ENCODE measurements around the gene AKR7A2. TPM values are rescaled to one million over a fixed set of nuclear protein-coding genes. Genes with fewer than 3 reads are reported as not detected.

Gene AKR7A2
- total RNA-seq (100 to 1,000 TPM in 1 of 4 donors, 10 to 100 TPM in 3; 55.8 to 110 (median 77.2) TPM), polyA plus RNA-seq (10 to 100 TPM; 64.2 to 99.6 (median 84.1) TPM)

DNA sequence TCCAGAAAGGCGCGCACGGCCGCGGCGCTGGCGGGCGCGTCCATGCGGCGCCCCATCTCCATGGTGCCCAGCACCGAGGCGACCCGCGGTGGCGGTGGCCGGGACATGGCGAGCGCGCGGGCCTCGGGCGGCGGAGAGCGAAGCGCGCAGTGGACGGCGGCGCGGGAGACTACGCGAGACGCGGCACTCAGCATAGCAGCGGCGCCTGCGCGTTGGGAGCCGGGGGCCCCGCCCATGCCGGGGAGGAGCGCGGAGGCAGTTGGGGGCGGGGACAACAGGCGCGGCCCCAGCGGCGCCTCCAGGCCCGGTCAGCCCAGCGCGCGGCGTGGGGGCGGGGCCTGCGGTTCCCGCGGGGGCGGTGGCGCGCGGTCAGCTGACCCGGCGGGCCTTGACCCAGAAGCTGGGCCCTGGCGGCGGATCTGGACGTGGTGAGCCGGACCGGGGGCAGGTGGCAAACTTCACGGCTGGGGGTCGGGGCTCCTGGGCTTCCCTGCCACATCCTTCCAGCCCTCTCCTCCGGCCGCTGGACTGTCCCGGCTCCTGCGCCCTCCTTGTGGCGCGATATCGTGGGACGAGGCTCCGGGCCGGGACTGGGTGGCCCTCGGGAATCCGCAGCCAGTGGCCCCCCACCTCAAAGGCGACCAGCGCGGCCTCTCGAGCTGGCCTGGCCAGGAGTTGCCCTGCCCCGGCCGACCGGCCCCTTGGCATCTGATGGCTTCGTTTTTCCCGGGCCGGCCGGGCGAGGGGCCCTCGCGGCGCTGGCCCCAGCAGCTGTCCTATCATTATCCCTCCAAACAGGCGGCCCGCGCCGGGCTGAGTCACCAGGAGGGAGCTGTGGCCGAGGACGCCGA lies at the start of gene AKR7A2, which contains the start of gene SLC66A1:
Gene AKR7A2 (minus strand): TSS at position 214 of the 851 bp plus-strand sequence. CDS start 20 bp downstream, at position 194.
Gene SLC66A1 (plus strand): TSS at position 396 of the 851 bp plus-strand sequence. CDS start 5,352 bp downstream, outside the sequence.
- H3K27me3 ChIP-seq: no peaks in the 10 kb centered on the region
- H3K4me1 ChIP-seq: peaks cover 0 to 36% (median 30%) of the 10 kb centered on the region in 4 donors
- no peaks in the 10 kb centered on the region for H3K9me3 ChIP-seq
- intact Hi-C loops (cut with DNase I): loop anchor here (2.0 to 5.0 kb wide), 2 partner anchors 61 to 75 kb away; partner anchors contain the start of genes EMC1 and MRTO4
- peak; percentile 95 for DNase-seq
- peaks cover 4 to 15% (median 12%) of the 10 kb centered on the region in 4 donors for H3K36me3 ChIP-seq
- 1% methylated on average over 105 of the region's 105 CpGs for WGBS, 2 donors
- no peak for TF ChIP-seq EP300 (IDR thresholded peaks at IDR 0.05)
- TF ChIP-seq, protein P1, sequence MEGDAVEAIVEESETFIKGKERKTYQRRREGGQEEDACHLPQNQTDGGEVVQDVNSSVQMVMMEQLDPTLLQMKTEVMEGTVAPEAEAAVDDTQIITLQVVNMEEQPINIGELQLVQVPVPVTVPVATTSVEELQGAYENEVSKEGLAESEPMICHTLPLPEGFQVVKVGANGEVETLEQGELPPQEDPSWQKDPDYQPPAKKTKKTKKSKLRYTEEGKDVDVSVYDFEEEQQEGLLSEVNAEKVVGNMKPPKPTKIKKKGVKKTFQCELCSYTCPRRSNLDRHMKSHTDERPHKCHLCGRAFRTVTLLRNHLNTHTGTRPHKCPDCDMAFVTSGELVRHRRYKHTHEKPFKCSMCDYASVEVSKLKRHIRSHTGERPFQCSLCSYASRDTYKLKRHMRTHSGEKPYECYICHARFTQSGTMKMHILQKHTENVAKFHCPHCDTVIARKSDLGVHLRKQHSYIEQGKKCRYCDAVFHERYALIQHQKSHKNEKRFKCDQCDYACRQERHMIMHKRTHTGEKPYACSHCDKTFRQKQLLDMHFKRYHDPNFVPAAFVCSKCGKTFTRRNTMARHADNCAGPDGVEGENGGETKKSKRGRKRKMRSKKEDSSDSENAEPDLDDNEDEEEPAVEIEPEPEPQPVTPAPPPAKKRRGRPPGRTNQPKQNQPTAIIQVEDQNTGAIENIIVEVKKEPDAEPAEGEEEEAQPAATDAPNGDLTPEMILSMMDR (IDR thresholded peaks at IDR 0.05): peak in 2 of 4 experiments; percentile 12 to 26
- TF ChIP-seq POLR2A (IDR thresholded peaks at IDR 0.05): peak in 1 of 2 donors; percentile 39
- TF ChIP-seq POLR2AphosphoS5 (IDR thresholded peaks at IDR 0.05): peak; percentile 57 to 81 (median 78)
- peak within 1 kb of the TSS; percentile 84 to 94 (median 88) for H3K4me3 ChIP-seq
- H3K27ac ChIP-seq: peak within 1 kb of the TSS; percentile 85 to 94 (median 92)

DNA sequence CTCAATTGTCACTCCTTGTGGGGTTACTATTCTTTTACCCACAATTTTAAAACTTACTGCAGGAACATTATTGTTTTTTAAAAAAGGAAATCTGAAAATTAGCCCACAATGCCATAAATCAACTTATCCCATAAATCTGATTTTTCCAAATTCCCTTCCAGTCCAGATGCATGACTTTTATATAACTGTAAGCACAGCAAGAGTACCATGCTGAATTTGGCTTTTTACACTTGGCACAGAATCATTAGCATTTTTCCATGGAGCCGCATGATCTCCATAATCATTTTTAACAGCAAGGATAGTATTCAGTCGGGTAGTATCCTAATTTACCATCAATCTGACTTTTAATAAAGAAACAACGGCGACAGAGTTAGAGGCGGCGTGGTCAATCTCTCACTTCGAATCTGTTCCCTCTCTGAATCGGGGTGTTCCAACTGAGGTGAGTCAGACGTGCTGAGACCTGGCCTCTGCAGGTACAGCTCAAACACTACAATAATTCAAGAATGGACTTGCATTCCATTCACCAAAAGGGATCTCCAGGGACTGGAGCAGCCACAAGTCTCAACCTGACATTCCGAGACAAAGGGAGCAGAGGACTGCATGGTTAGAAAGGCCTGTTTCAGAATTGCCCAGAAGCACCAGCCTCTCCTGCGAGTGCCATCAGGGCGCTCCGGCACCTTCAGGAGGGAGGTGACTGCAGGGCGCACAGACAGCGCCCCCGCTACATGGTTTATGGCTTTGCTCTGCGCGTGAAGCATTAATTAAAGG lies 49.1 kb upstream of the AKR7A2 start:
- H3K36me3 ChIP-seq: peaks cover 5 to 29% (median 9%) of the 10 kb centered on the region in 4 donors
- H3K4me3 ChIP-seq: no peak overlapping the region
- peak overlapping the region in 1 of 4 donors; percentile 50 for H3K27ac ChIP-seq
- H3K9me3 ChIP-seq: no peaks in the 10 kb centered on the region
- intact Hi-C loops (cut with DNase I): no loop called here
- no peak for DNase-seq
- H3K27me3 ChIP-seq: no peaks in the 10 kb centered on the region
- 88 to 89% methylated on average over 18 of the region's 18 CpGs for WGBS, 2 donors
- TF ChIP-seq, protein P1 (IDR thresholded peaks at IDR 0.05): no peak
- TF ChIP-seq POLR2AphosphoS5 (IDR thresholded peaks at IDR 0.05): no peak
- no peak for TF ChIP-seq EP300 (IDR thresholded peaks at IDR 0.05)
- no peak for TF ChIP-seq POLR2A (IDR thresholded peaks at IDR 0.05)
- peaks cover 0 to 40% (median 35%) of the 10 kb centered on the region in 4 donors for H3K4me1 ChIP-seq

DNA sequence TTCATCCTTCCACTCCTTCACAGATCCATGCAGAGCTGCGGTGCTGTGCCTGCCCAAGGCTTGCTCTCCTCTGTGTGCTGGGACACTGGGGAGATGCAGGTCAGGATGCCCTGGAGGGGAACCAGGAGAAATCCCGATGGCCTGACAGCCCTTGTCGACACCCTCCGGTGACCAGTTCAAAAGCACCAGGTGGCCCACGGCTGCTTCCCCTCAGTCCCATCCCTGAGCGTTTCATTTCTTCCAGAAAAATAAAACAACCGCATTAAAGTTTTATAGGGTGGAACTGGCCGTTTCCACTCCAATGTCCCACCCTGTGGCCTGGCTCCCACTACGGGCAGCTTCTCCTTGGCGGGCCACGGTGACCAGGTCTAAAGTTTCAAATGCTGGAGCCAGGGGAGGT lies 48.5 kb upstream of the AKR7A2 start:
- H3K4me1 ChIP-seq: peaks cover 0 to 40% (median 35%) of the 10 kb centered on the region in 4 donors
- no peak for TF ChIP-seq POLR2AphosphoS5 (IDR thresholded peaks at IDR 0.05)
- peak overlapping the region in 2 of 4 donors; percentile 17 to 50 for H3K27ac ChIP-seq
- H3K4me3 ChIP-seq: no peak overlapping the region
- peaks cover 7 to 35% (median 15%) of the 10 kb centered on the region in 4 donors for H3K36me3 ChIP-seq
- no peaks in the 10 kb centered on the region for H3K9me3 ChIP-seq
- no peaks in the 10 kb centered on the region for H3K27me3 ChIP-seq
- WGBS, 2 donors: 71 to 81% methylated on average over 11 of the region's 11 CpGs
- intact Hi-C loops (cut with DNase I): no loop called here
- no peak for DNase-seq

DNA sequence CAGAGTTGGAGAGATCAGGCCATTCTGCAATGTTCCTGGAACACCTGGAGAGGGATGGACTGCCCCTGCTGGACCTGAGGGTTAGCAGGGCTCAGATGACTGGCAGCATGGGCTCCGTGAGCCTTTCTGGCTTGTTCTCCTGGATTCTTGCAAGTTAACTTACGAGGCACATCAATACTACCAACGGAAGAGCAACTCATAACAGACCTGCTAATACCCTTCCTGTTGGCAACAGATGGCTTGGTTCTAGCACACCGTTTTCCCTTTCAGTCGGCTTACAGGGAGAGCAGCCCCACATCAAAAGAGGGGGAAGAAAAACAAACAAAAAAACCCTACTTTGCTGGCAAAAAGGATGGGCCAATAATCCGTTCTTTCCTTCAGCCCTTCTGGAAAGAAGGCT lies 48.1 kb upstream of the AKR7A2 start:
- WGBS, 2 donors: 47 to 78% methylated on average over 6 of the region's 6 CpGs
- H3K36me3 ChIP-seq: peaks cover 8 to 36% (median 19%) of the 10 kb centered on the region in 4 donors

More for the DNA sequence above, 48.1 kb upstream of the AKR7A2 start:
- intact Hi-C loops (cut with DNase I): no loop called here
- TF ChIP-seq, protein P1 (IDR thresholded peaks at IDR 0.05): no peak
- TF ChIP-seq POLR2AphosphoS5 (IDR thresholded peaks at IDR 0.05): no peak
- no peak for TF ChIP-seq POLR2A (IDR thresholded peaks at IDR 0.05)
- no peak for TF ChIP-seq EP300 (IDR thresholded peaks at IDR 0.05)
- H3K4me3 ChIP-seq: no peak overlapping the region
- H3K9me3 ChIP-seq: no peaks in the 10 kb centered on the region
- DNase-seq: no peak
- H3K27me3 ChIP-seq: no peaks in the 10 kb centered on the region
- H3K27ac ChIP-seq: peak overlapping the region in 2 of 4 donors; percentile 17 to 50
- peaks cover 0 to 41% (median 35%) of the 10 kb centered on the region in 4 donors for H3K4me1 ChIP-seq
